Activated naive CD4-positive, alpha-beta T cell (primary cell): ENCODE data around the gene CTRB1.

Experiments used
- DNase-seq, 4 experiments: peaks; one replicate each; lab custom pipeline; 2025; lab: John Stamatoyannopoulos, UW

CTRB1 gene

GRCh38 chr16:75225678-75226515 lies 7.1 kb downstream of the CTRB1 start:
- DNase-seq, result no peak

GRCh38 chr16:75226550-75227360 lies 8.0 kb downstream of the CTRB1 start:
- no peak for DNase-seq

GRCh38 chr16:75227361-75228142 lies 8.8 kb downstream of the CTRB1 start:
- no peak for DNase-seq

GRCh38 chr16:75228143-75228976 lies 9.6 kb downstream of the CTRB1 start:
- DNase-seq, result no peak

GRCh38 chr16:75229172-75230031 lies 10.6 kb downstream of the CTRB1 start:
- DNase-seq, result no peak

GRCh38 chr16:75230471-75231110 lies 11.8 kb downstream of the CTRB1 start:
- DNase-seq, result no peak

GRCh38 chr16:75231570-75231969 lies 12.8 kb downstream of the CTRB1 start:
- DNase-seq, result no peak

GRCh38 chr16:75233611-75233938 lies 14.8 kb downstream of the CTRB1 start:
- no peak for DNase-seq

- no peak for DNase-seq
Observed at GRCh38 chr16:75234856-75235696, 16.3 kb downstream of the CTRB1 start.

GRCh38 chr16:75235721-75236193 lies 17.0 kb downstream of the CTRB1 start:
- DNase-seq, result no peak

- no peak for DNase-seq
Observed at GRCh38 chr16:75236232-75236631, 17.4 kb downstream of the CTRB1 start.

- DNase-seq, result no peak
Observed at GRCh38 chr16:75236736-75237397, 18.1 kb downstream of the CTRB1 start.

GRCh38 chr16:75237398-75238131 lies 18.8 kb downstream of the CTRB1 start:
- DNase-seq, result no peak

GRCh38 chr16:75238132-75238852 lies 19.5 kb downstream of the CTRB1 start:
- no peak for DNase-seq

GRCh38 chr16:75238853-75239541 lies 20.2 kb downstream of the CTRB1 start:
- no peak for DNase-seq

- DNase-seq, result no peak
Observed at GRCh38 chr16:75239542-75240122, 20.8 kb downstream of the CTRB1 start.
